Measurements from ENCODE around the gene GLRA1.
"Not testable (repeated sequence)": the region's sequence is repeated elsewhere in the genome, so short reads cannot be mapped to it uniquely, and the experiment has no call there.

GLRA1 gene

GRCh38 chr5:151812757-151813309, 111.8 kb downstream of the GLRA1 start:
- DNase-seq: peak; percentile 29

GRCh38 chr5:151811593-151812321, 112.9 kb downstream of the GLRA1 start:
- no peak for DNase-seq

- DNase-seq: no peak
Observed at GRCh38 chr5:151810897-151811296, 113.8 kb downstream of the GLRA1 start.

GRCh38 chr5:151810449-151810848, 114.2 kb downstream of the GLRA1 start:
- DNase-seq: peak; percentile 46

GRCh38 chr5:151808451-151809169, 116.0 kb downstream of the GLRA1 start:
- no peak for DNase-seq

GRCh38 chr5:151805414-151806223, 119.0 kb downstream of the GLRA1 start:
- DNase-seq: no peak

- DNase-seq: peak; percentile 57
Observed at GRCh38 chr5:151800532-151800931, 124.1 kb downstream of the GLRA1 start.

GRCh38 chr5:151799407-151799806, 125.2 kb downstream of the GLRA1 start:
- no peak for DNase-seq

- DNase-seq: no peak
Observed at GRCh38 chr5:151798674-151799073, 126.0 kb downstream of the GLRA1 start.

GRCh38 chr5:151795426-151795825, 129.2 kb downstream of the GLRA1 start:
- DNase-seq: no peak

GRCh38 chr5:151793358-151793757, 131.3 kb downstream of the GLRA1 start:
- DNase-seq: no peak

- no peak for DNase-seq
Observed at GRCh38 chr5:151787817-151788216, 136.8 kb downstream of the GLRA1 start.

- DNase-seq: no peak
Observed at GRCh38 chr5:151786468-151786867, 138.2 kb downstream of the GLRA1 start.

- DNase-seq: no peak
Observed at GRCh38 chr5:151784141-151784540, 140.5 kb downstream of the GLRA1 start.

GRCh38 chr5:151783664-151784063, 141.0 kb downstream of the GLRA1 start:
- DNase-seq: not testable (repeated sequence)

GRCh38 chr5:151781201-151781600, 143.4 kb downstream of the GLRA1 start:
- peak; percentile 26 for DNase-seq

- no peak for DNase-seq
Observed at GRCh38 chr5:151780348-151780747, 144.3 kb downstream of the GLRA1 start.

GRCh38 chr5:151779531-151780125, 145.0 kb downstream of the GLRA1 start:
- DNase-seq: no peak

GRCh38 chr5:151775025-151775606, 149.5 kb downstream of the GLRA1 start:
- no peak for DNase-seq

- peak; percentile 62 for DNase-seq
Observed at GRCh38 chr5:151773951-151774350, 150.7 kb downstream of the GLRA1 start.

- DNase-seq: no peak
Observed at GRCh38 chr5:151772846-151773561, 151.6 kb downstream of the GLRA1 start.

All from hematopoietic multipotent progenitor cell treated with erythropoietin and hydrocortisone succinate and interleukin-3 and kit ligand, for 6 days (in vitro differentiated cells).